Stimulated activated CD8-positive, alpha-beta memory T cell treated with anti-CD3 and anti-CD28 coated beads, Interleukin-15, amount 100 ng/mL, for 4 hours (primary cell): ENCODE results near the gene AOC2.
A peak's percentile ranks its signal among the peaks of the same experiment; 100 is the strongest.

Experiments used
- DNase-seq, 2 donors: peaks; one replicate each; pipeline ENCODE4 v3.0.0-alpha.2; 2020; ENCODE audit warnings: low read depth in 2 of 2

AOC2 gene

GRCh38 chr17:42844271-42844670, at the start of gene AOC2:
Gene AOC2, plus strand, starts transcription at chr17:42844580. Its CDS starts 47 bp downstream, at chr17:42844627.
- no peak for DNase-seq

GRCh38 chr17:42795061-42795460, 49.3 kb upstream of the AOC2 start:
- no peak for DNase-seq

GRCh38 chr17:42795465-42795864, 48.9 kb upstream of the AOC2 start:
- DNase-seq = no peak

- DNase-seq = no peak
These were observed 48.2 kb upstream of the AOC2 start for GRCh38 chr17:42796066-42796758.

- DNase-seq = no peak
These were observed 47.0 kb upstream of the AOC2 start for GRCh38 chr17:42797067-42798007.

- DNase-seq = no peak
These were observed 46.4 kb upstream of the AOC2 start for GRCh38 chr17:42798011-42798382.

GRCh38 chr17:42798383-42799380, 45.7 kb upstream of the AOC2 start, which contains the start of the genes CNTD1 and COA3:
Gene CNTD1, plus strand, starts transcription at chr17:42798861. Its CDS starts 207 bp downstream, at chr17:42799068.
Gene COA3, minus strand, starts transcription at chr17:42798704. Its CDS starts 23 bp downstream, at chr17:42798681.
- peak; percentile 50 to 52 for DNase-seq

- DNase-seq = no peak
These were observed 41.1 kb upstream of the AOC2 start for GRCh38 chr17:42803074-42803883.

GRCh38 chr17:42804918-42805367, 39.4 kb upstream of the AOC2 start:
- DNase-seq = no peak

GRCh38 chr17:42806249-42806648, 38.1 kb upstream of the AOC2 start:
- no peak for DNase-seq

- DNase-seq = no peak
These were observed 35.1 kb upstream of the AOC2 start for GRCh38 chr17:42809250-42809649.

GRCh38 chr17:42814633-42815399, 29.6 kb upstream of the AOC2 start:
- DNase-seq = no peak

- DNase-seq = no peak
These were observed 26.5 kb upstream of the AOC2 start for GRCh38 chr17:42817866-42818265.

GRCh38 chr17:42818379-42818778, 26.0 kb upstream of the AOC2 start:
- DNase-seq = no peak

- DNase-seq = peak; percentile 17 to 42
These were observed 24.3 kb upstream of the AOC2 start for GRCh38 chr17:42819939-42820535.

- no peak for DNase-seq
These were observed 23.2 kb upstream of the AOC2 start for GRCh38 chr17:42821176-42821575.

GRCh38 chr17:42827472-42827871, 16.9 kb upstream of the AOC2 start:
- DNase-seq = no peak

- no peak for DNase-seq
These were observed 13.4 kb upstream of the AOC2 start for GRCh38 chr17:42830971-42831370.

- no peak for DNase-seq
These were observed 12.0 kb upstream of the AOC2 start for GRCh38 chr17:42832213-42832933.
